GM12872 (cell line): ENCODE data around the gene PAFAH2.

Experiments
- TF ChIP-seq, protein P1 (sequence below): IDR thresholded peaks from 3 replicates; pipeline ENCODE4 v1.5.1; 2011; ENCODE audit warnings: low read depth, mild to moderate bottlenecking, low read length, moderate library complexity; ENCODE audit not compliant: insufficient read depth

Gene PAFAH2

GRCh38 chr1:25989440-25990234, 8.2 kb downstream of the PAFAH2 start:
- TF ChIP-seq, protein P1, sequence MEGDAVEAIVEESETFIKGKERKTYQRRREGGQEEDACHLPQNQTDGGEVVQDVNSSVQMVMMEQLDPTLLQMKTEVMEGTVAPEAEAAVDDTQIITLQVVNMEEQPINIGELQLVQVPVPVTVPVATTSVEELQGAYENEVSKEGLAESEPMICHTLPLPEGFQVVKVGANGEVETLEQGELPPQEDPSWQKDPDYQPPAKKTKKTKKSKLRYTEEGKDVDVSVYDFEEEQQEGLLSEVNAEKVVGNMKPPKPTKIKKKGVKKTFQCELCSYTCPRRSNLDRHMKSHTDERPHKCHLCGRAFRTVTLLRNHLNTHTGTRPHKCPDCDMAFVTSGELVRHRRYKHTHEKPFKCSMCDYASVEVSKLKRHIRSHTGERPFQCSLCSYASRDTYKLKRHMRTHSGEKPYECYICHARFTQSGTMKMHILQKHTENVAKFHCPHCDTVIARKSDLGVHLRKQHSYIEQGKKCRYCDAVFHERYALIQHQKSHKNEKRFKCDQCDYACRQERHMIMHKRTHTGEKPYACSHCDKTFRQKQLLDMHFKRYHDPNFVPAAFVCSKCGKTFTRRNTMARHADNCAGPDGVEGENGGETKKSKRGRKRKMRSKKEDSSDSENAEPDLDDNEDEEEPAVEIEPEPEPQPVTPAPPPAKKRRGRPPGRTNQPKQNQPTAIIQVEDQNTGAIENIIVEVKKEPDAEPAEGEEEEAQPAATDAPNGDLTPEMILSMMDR: no peak

DNA sequence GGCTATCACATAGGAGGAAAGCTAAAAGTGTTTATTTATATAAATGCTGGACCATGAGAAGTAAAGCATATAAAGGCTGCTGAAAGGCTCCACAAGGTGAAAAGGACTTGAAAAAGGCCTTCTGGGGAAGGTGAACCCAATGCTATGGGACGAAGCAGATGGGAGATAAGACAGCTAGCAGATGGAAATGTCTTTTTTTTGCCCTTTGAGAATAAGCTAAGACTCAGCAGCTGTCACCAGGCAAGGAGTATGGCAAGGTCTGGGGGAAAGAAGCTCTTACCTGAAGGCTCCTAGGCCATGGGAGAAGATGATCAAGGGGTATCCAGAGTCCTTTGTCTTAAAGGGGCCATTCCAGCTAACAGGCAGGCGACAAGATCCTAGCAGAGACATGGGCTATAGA, 9.9 kb downstream of the PAFAH2 start:
- TF ChIP-seq, protein P1: no peak

- TF ChIP-seq, protein P1: no peak
Measured at GRCh38 chr1:25985670-25986069, 12.2 kb downstream of the PAFAH2 start.

DNA sequence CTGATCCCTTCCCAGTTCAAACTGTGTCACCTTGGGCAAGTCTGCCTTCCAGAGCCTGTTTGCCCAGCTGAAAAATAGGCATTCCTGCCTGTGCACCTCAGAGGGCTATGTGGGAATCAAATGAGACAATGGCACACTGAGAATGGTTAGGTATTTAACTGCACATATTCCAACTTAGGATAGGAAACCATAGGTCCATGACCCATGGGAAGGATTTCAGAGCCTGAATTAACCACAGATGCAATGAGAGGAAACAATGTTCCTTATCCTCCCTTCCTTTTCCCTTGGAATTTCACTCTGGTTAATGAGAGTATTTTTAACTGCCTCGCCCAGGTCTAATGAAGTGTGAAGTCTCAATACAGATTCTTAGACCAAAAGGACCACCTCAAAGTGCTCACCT, 12.7 kb downstream of the PAFAH2 start:
- TF ChIP-seq, protein P1: no peak

- TF ChIP-seq, protein P1: no peak
Measured at GRCh38 chr1:25979210-25979609, 18.7 kb downstream of the PAFAH2 start.

DNA sequence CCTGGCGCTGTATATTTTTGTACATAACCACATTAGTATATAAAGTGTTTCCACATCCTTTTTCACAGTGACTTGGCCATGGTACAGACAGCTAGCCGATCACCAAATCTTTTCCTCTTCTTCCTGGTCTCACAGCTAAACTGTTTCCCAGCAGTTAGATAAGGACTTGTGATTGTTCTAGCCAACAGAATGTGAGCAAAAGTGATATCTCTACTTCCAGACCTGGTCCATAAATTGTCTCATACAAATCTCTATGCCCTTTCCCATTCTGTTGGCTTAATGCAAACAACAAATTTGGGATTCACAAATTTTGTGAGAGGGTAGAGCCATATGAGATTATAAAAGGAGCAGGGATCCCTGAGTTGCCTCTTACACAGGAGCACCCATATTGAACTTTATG, 19.5 kb downstream of the PAFAH2 start:
- TF ChIP-seq, protein P1: no peak

- TF ChIP-seq, protein P1: no peak
Measured at GRCh38 chr1:25977801-25978200, 20.1 kb downstream of the PAFAH2 start.
